Measurements from ENCODE around the gene AMHR2.
A peak's percentile ranks its signal among the peaks of the same experiment; 100 is the strongest.

Gene AMHR2

GRCh38 chr12:53452159-53453077 lies 28.8 kb downstream of the AMHR2 start:
- DNase-seq (ENCODE audit: low read depth in 2 of 2) = peak; percentile 56 to 59

- no peak for DNase-seq (ENCODE audit: low read depth in 2 of 2)
Observed at GRCh38 chr12:53453953-53454640, 30.4 kb downstream of the AMHR2 start.

GRCh38 chr12:53454707-53455106 lies 31.1 kb downstream of the AMHR2 start:
- no peak for DNase-seq (ENCODE audit: low read depth in 2 of 2)

GRCh38 chr12:53456654-53457366 lies 33.2 kb downstream of the AMHR2 start:
- no peak for DNase-seq (ENCODE audit: low read depth in 2 of 2)

GRCh38 chr12:53459097-53459496 lies 35.4 kb downstream of the AMHR2 start:
- DNase-seq (ENCODE audit: low read depth in 2 of 2) = no peak

GRCh38 chr12:53461059-53461458 lies 37.4 kb downstream of the AMHR2 start:
- DNase-seq (ENCODE audit: low read depth in 2 of 2) = no peak

- DNase-seq (ENCODE audit: low read depth in 2 of 2) = no peak
Observed at GRCh38 chr12:53461591-53461990, 37.9 kb downstream of the AMHR2 start.

GRCh38 chr12:53462935-53463334 lies 39.3 kb downstream of the AMHR2 start:
- DNase-seq (ENCODE audit: low read depth in 2 of 2) = no peak

GRCh38 chr12:53463802-53464560 lies 40.3 kb downstream of the AMHR2 start:
- no peak for DNase-seq (ENCODE audit: low read depth in 2 of 2)

GRCh38 chr12:53464685-53465418 lies 41.2 kb downstream of the AMHR2 start:
- no peak for DNase-seq (ENCODE audit: low read depth in 2 of 2)

- no peak for DNase-seq (ENCODE audit: low read depth in 2 of 2)
Observed at GRCh38 chr12:53465679-53466078, 42.0 kb downstream of the AMHR2 start.

- no peak for DNase-seq (ENCODE audit: low read depth in 2 of 2)
Observed at GRCh38 chr12:53466640-53467039, 43.0 kb downstream of the AMHR2 start.

- DNase-seq (ENCODE audit: low read depth in 2 of 2) = no peak
Observed at GRCh38 chr12:53467082-53467481, 43.4 kb downstream of the AMHR2 start.

- DNase-seq (ENCODE audit: low read depth in 2 of 2) = no peak
Observed at GRCh38 chr12:53467880-53468279, 44.2 kb downstream of the AMHR2 start.

GRCh38 chr12:53468282-53468681 lies 44.6 kb downstream of the AMHR2 start:
- DNase-seq (ENCODE audit: low read depth in 2 of 2) = no peak

GRCh38 chr12:53472056-53472582 lies 48.5 kb downstream of the AMHR2 start:
- DNase-seq (ENCODE audit: low read depth in 2 of 2) = no peak

- DNase-seq (ENCODE audit: low read depth in 2 of 2) = no peak
Observed at GRCh38 chr12:53474077-53474476, 50.4 kb downstream of the AMHR2 start.

- no peak for DNase-seq (ENCODE audit: low read depth in 2 of 2)
Observed at GRCh38 chr12:53474819-53475218, 51.2 kb downstream of the AMHR2 start.

- DNase-seq (ENCODE audit: low read depth in 2 of 2) = no peak
Observed at GRCh38 chr12:53476769-53477209, 53.1 kb downstream of the AMHR2 start.

GRCh38 chr12:53478865-53479264 lies 55.2 kb downstream of the AMHR2 start:
- DNase-seq (ENCODE audit: low read depth in 2 of 2) = no peak

- no peak for DNase-seq (ENCODE audit: low read depth in 2 of 2)
Observed at GRCh38 chr12:53479331-53479730, 55.7 kb downstream of the AMHR2 start.
